Epithelial cell of esophagus (primary cell): ENCODE measurements around the gene NFE2L2.
"Not testable (repeated sequence)": the region's sequence is repeated elsewhere in the genome, so short reads cannot be mapped to it uniquely, and the experiment has no call there.

Source experiments
- DNase-seq: peaks from one replicate; pipeline ENCODE4 v3.0.0; 2010; ENCODE audit warnings: low read depth
- H3K4me3 ChIP-seq: 2 replicates; pipeline ENCODE4 v1.5.1; 2011; ENCODE audit warnings: mild to moderate bottlenecking, low read length, control low read depth
- TF ChIP-seq, protein P1 (sequence below): IDR thresholded peaks from 2 replicates; pipeline ENCODE4 v1.5.1; 2011; ENCODE audit warnings: low read depth, mild to moderate bottlenecking, low read length, control low read depth, inconsistent platforms; ENCODE audit not compliant: insufficient read depth; ENCODE audit errors: missing control alignments

NFE2L2 gene

DNA sequence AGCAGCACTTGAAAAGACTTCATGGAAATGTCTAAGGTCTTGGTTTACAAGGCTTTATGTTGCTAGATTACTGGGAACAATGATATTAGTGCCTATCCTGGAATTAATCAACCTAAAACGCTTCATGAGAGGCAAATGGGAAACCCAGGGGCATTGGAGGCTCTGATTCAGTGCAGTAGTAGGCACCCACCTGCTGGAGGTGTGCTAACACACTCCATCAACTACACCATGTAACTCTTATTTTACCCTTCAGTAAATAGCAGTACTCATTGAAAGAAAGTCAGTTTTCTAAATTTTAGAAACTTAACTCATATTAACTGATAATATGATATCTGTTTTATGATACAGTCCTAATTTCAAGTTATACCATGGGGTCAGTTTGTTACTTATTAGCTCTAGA is 69.3 kb downstream of the NFE2L2 start:
- DNase-seq = no peak
- no peak overlapping the region for H3K4me3 ChIP-seq
- TF ChIP-seq, protein P1, sequence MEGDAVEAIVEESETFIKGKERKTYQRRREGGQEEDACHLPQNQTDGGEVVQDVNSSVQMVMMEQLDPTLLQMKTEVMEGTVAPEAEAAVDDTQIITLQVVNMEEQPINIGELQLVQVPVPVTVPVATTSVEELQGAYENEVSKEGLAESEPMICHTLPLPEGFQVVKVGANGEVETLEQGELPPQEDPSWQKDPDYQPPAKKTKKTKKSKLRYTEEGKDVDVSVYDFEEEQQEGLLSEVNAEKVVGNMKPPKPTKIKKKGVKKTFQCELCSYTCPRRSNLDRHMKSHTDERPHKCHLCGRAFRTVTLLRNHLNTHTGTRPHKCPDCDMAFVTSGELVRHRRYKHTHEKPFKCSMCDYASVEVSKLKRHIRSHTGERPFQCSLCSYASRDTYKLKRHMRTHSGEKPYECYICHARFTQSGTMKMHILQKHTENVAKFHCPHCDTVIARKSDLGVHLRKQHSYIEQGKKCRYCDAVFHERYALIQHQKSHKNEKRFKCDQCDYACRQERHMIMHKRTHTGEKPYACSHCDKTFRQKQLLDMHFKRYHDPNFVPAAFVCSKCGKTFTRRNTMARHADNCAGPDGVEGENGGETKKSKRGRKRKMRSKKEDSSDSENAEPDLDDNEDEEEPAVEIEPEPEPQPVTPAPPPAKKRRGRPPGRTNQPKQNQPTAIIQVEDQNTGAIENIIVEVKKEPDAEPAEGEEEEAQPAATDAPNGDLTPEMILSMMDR = peak; percentile 23

DNA sequence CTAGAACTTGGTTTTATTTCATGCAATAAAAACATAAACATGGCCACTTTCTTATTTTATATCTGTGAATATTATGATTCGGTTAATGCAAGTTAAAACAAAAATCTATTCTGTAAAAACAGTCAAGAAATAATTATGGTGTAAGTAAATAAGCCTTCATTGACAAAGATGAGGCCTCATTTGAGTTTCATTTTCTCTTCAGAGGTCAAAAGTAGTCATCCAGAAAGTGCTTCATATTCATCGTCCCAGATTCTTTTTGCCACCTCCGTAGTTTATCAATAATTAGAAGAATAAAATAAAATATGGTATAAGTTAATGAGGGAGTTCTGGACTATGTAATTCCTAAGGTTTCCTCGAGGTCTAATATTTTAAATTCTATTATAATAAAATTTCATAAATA is 71.3 kb downstream of the NFE2L2 start:
- DNase-seq = no peak
- H3K4me3 ChIP-seq = no peak overlapping the region
- TF ChIP-seq, protein P1 = no peak

DNA sequence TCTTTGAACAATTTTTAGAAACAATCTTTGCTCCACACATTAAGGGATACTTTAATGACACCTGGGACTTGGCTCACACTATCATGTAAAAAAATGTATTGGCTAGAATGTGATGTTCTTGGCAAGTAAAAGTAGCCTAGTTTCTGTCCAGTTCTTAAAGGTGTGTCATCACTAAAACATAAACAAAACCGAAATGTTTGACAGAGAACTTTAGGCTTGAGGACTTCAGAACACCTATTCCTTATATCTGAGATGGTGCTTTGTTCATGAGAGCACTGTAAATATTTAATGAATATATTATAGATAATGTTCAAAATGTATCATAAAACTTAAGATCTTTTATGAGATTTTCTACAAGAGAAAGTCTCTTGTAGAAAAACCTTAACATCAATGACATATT is 71.7 kb downstream of the NFE2L2 start:
- no peak overlapping the region for H3K4me3 ChIP-seq
- TF ChIP-seq, protein P1 = no peak
- no peak for DNase-seq

DNA sequence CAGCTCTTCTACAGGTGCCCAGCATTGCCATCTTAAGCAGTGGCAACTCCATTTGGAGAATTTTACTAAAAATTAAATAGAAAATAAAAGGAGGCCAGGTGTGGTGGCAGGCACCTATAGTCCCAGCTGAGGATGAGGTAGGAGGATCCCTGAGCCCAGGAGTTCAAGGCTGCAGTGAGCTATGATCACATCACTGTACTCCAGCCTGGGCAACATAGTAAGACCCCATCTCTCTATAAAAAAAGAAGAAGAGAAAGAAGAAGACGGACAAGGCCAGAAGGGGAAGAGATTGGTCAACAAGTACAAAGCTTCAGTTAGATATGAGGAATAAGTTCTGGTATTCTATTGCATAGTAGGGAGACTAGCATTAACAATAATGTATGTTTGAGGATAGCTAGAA is 73.6 kb downstream of the NFE2L2 start:
- no peak overlapping the region for H3K4me3 ChIP-seq
- no peak for DNase-seq
- TF ChIP-seq, protein P1 = no peak

DNA sequence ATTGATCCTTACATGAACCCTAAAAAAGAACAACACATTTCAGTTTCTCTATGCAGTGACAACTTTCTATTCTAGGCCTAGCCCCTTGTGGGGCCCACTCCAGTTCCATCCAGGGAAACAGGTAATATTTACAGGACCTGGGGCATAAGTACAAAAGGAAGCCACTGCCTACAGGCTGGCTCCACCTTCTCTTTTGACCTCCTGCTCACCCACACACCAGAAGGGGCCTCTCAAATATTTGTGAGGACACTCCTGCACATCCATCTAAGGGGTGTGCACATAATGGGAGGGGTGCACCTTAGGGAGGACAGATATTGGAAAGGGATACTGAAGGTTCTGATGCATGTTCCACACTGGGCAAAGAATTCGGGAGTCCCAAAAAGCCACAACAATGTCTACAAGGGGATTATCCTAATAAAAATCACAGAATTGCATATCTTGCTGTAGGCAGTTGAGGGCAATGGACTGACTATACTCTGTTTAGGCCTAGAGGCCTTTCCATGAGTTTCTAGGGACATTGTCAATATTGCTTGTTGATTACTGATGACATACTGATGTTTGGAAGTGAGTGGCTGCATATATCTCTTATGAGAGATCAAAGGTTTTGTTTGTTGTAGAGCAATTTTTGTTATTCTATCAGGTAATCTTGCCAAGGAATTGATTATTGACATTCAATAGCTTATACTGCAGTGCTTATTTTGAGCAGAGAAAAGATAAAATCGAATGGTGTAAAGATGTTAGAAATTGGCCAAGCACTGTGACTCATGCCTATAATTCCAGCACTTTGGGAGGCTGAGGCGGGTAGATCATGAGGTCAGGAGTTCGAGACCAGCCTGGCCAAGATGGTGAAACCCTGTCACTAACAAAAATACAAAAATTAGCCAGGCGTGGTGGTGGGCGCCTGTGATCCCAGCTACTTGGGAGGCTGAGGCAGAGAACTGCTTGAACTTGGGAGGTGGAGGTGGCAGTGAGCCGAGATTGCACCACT is 75.8 kb downstream of the NFE2L2 start:
- H3K4me3 ChIP-seq = no peak overlapping the region
- TF ChIP-seq, protein P1 = no peak
- DNase-seq = no peak

DNA sequence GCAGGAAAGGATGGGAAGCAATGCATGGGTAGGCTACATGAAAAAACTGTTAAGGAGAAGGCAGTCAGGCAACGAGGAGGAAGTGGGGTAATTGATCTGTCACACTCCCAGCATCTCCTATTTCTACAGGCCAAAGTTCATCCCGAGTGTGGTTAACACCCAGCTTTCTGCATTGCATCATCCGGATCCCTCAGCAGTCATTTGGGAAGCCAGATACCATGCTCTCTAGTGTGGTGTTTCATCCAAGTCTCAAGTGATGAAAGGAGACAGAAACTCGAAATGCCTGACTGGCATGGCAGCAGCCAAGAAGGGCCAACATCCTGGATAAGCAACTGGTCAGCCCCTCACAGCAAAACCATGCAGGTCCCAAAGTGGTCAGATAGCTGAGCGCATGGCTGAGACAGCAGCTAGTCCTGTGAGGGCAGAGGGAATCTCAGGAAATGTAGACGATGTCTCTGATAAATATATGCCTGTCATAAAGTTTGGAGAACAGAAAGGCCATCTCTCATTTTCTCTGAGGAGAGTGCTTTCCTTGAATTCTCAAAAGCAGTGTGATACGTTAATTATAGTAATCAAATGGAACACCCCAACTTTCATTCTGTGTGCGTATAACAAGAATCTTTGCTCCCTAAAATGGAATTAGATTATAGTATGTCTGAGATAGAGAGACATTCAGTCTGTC is 76.8 kb downstream of the NFE2L2 start:
- no peak overlapping the region for H3K4me3 ChIP-seq
- DNase-seq = peak; percentile 51
- TF ChIP-seq, protein P1 = no peak

DNA sequence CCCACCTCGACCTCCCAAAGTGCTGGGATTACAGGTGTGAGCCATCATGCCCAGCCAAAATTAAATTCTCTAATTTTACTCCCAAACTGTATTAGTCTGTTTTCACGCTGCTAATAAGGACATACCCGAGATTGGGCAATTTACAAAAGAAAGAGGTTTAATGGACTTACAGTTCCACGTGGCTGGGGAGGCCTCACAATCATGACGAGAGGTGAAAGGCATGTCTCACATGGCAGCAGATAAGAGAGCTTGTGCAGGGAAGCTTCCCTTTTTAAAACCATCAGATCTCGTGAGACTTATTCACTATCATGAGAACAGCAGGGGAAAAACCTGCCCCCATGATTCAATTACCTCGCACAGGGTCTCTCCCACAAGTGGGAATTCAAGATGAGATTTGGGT is 78.5 kb downstream of the NFE2L2 start:
- not testable (repeated sequence) for DNase-seq, H3K4me3 ChIP-seq
